Lower lobe of right lung (tissue), 2 donors: ENCODE results near the gene SUN5. TPM values are rescaled to one million over a fixed set of nuclear protein-coding genes. Genes with fewer than 3 reads are reported as not detected.

Experiments used
- ATAC-seq, 2 donors: fragments of 200-7000 bp; cut with Tn5 transposase; one replicate each; pipeline ENCODE4 v1.9.1; 2020 to 2022; ENCODE audit warnings: mild to moderate bottlenecking in 2 of 2, moderate library complexity in 2 of 2
- DNase-seq: peaks from one replicate; pipeline ENCODE4 v3.0.0-alpha.2; 2020
- H3K27ac ChIP-seq: fragments of 200-600 bp; one replicate; pipeline ENCODE4 v1.8.0; 2022
- H3K27me3 ChIP-seq: fragments of 200-600 bp; one replicate; pipeline ENCODE4 v1.8.0; 2022; ENCODE audit warnings: low read depth
- H3K36me3 ChIP-seq: fragments of 200-600 bp; one replicate; pipeline ENCODE4 v1.8.0; 2022; ENCODE audit warnings: mild to moderate bottlenecking
- H3K4me1 ChIP-seq: fragments of 200-600 bp; one replicate; pipeline ENCODE4 v1.8.0; 2022
- H3K4me3 ChIP-seq: fragments of 200-600 bp; one replicate; pipeline ENCODE4 v1.8.0; 2022; ENCODE audit warnings: mild to moderate bottlenecking
- H3K9me3 ChIP-seq: fragments of 200-600 bp; one replicate; pipeline ENCODE4 v1.8.0; 2022
- intact Hi-C: fragments of 100-400 bp; cut with DNase I; formaldehyde crosslinking; loops from one replicate; pipeline ENCODE4 v1.11.0; 2022
- total RNA-seq: library from RNA; stranded (reverse); fragmentation: NEBNext Ultra II Directional; extraction: Animal tissue kit (Norgen Biotek cat#: 25700); gene quantifications from one replicate; pipeline ENCODE4 v1.2.1, GENCODE V29; 2021
- TF ChIP-seq, protein P1 (sequence below): fragments of 200-600 bp; IDR thresholded peaks from one replicate; pipeline ENCODE4 v1.8.0; 2022; ENCODE audit warnings: antibody characterized with exemption, mild to moderate bottlenecking
- donor health status: DM: no; HTN: yes; CAD: no; lungs with severe emphysema.

The SUN5 gene
- total RNA-seq, 1 donor from 2014 or later = not detected

DNA sequence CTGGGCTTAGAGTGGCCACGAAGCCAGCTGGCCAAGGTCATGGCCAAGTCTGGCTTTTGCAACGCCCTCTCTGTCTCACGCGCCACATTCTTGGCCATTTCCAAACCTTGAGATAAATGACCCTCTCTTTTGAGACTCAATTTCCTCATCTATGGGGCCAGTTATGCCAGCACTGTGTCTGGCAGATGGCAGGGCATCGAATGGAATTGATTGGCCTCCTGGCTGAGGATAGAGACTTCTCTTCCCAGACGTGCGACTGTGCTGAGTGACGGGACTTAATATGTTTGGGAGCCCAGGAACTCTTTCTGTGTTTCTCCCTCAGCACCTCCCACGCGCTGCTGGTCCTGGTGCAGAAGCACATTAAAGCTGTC is 10.9 kb upstream of the SUN5 start:
- Histone ChIP-seq H3K27ac (no peak overlapping the region), H3K27me3 (no peaks in the 10 kb centered on the region), H3K9me3 (no peaks in the 10 kb centered on the region), H3K4me1 (no peaks in the 10 kb centered on the region), H3K36me3 (no peaks in the 10 kb centered on the region), H3K4me3 (no peak overlapping the region)
- intact Hi-C loops = no loop called here
- TF ChIP-seq, protein P1, sequence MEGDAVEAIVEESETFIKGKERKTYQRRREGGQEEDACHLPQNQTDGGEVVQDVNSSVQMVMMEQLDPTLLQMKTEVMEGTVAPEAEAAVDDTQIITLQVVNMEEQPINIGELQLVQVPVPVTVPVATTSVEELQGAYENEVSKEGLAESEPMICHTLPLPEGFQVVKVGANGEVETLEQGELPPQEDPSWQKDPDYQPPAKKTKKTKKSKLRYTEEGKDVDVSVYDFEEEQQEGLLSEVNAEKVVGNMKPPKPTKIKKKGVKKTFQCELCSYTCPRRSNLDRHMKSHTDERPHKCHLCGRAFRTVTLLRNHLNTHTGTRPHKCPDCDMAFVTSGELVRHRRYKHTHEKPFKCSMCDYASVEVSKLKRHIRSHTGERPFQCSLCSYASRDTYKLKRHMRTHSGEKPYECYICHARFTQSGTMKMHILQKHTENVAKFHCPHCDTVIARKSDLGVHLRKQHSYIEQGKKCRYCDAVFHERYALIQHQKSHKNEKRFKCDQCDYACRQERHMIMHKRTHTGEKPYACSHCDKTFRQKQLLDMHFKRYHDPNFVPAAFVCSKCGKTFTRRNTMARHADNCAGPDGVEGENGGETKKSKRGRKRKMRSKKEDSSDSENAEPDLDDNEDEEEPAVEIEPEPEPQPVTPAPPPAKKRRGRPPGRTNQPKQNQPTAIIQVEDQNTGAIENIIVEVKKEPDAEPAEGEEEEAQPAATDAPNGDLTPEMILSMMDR = no peak
- ATAC-seq (no peak), DNase-seq (no peak)

DNA sequence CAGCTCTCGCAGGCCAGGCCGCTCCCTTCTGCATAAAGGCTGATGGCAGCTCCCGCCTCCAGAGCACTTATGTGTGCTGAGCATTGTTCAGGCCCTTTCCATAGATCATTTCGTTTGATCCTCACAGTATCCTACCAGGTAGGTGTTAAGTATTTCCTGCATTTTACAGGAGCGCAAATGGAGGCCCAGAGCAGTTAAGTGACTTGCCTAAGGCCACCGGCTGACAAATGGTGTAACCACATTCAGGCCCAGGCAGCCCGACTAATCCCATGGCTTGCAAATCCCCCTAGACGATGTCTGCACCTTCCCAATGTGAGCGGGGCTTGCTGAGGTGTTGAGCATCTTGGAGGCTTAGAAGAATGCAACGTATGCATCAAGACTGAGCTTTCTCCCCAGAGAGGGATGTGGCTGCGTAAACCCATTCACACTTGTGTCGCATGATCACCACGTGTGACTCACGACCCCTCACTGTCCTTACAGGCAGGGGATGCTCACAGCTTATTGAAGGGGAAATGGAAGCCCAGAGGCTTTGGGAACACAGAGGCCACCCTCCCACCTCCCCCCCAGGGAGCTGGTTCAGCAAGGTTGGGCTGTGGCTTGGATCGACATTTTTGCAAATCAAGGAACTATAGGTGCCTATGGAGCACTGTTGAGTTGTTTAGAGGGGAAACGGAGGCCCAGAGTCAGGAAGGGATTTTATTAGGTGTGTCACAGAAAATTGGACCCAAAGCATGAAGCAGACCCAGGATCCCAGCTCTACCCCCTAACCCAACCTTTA is 10.3 kb upstream of the SUN5 start:
- Histone ChIP-seq H3K27me3 (no peaks in the 10 kb centered on the region), H3K9me3 (no peaks in the 10 kb centered on the region), H3K27ac (no peak overlapping the region), H3K36me3 (no peaks in the 10 kb centered on the region), H3K4me1 (no peaks in the 10 kb centered on the region), H3K4me3 (no peak overlapping the region)
- intact Hi-C loops = no loop called here
- no peak for DNase-seq
- no peak for ATAC-seq
- TF ChIP-seq, protein P1 = no peak

DNA sequence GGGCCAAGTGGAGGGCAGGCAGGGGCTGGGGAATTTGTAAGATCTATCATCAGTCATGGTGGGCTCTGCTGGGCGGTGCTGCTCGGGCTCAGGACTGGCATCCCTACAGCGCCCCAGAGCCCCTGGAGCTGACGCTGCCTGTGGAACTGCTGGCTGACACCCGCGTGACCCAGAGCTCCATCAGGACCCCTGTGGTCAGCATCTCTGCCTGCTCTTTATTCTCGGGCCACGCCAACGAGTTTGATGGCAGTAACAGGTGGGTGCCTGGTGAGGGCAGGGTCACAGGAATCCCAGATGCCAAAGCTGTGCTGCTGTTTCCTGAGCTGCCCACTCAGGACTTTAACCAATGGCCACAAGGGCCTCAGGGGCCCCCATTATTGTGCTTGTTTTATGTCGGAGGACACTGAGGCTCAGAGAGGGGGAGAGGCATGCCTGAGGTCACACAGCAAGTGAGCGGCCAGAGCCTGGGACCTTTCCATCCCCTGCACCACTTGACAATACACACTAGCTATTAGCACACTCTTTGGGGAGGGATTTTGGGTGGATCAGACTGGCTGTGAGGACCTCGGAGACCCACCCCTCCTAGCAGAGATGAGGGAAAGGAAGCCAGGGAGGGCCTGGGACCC is 9.6 kb upstream of the SUN5 start:
- H3K4me1 ChIP-seq = no peaks in the 10 kb centered on the region
- no peaks in the 10 kb centered on the region for H3K36me3 ChIP-seq
- H3K27me3 ChIP-seq = no peaks in the 10 kb centered on the region
- intact Hi-C loops = no loop called here
- no peaks in the 10 kb centered on the region for H3K9me3 ChIP-seq
- ATAC-seq = no peak
- no peak overlapping the region for H3K27ac ChIP-seq
- no peak overlapping the region for H3K4me3 ChIP-seq
- TF ChIP-seq, protein P1 = no peak
- DNase-seq = no peak

DNA sequence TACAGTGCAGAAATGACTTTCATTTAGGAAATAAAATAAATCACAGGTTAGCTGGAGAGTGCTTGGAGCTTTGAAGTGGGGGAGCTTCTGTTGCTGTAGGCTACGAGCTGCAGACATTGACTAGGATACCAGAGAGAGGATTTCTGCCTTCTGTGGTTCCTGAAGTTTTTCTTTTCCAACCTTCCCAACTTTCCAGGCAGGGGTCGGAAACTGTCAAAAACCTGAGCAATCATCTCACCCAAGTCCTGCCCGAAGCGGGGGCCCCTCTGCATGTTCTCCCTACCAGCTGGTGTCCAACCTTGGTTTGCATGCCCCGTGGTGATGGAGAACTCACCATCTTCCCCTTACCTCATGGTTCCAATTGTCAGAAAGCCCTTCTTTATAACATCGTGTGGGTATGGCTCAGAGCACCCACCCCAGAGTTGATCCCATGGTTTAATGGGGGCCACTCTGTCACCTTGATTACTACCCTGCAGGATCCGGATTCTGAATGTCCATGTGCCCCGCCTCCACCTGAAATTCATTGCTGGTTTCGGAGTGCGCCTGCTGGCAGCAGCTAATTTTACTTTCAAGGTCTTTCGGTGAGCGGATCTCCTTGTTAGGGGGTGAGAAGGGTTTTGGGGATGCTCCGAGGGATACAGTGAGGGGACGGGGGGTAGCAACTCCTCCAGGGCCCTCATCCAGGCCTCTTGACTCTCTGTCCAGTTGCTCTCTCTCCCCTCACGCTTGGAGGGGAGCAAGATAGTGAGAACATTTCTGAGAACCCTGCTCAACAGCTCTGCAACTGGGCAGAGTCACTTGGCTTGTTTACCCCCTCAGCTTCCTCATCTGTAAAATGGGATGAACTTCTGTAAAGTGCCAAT is 8.3 kb upstream of the SUN5 start:
- Histone ChIP-seq H3K4me1 (no peaks in the 10 kb centered on the region), H3K27me3 (no peaks in the 10 kb centered on the region), H3K36me3 (no peaks in the 10 kb centered on the region), H3K9me3 (no peaks in the 10 kb centered on the region), H3K4me3 (no peak overlapping the region), H3K27ac (no peak overlapping the region)
- DNase-seq = no peak
- intact Hi-C loops = no loop called here
- ATAC-seq = no peak
- TF ChIP-seq, protein P1 = no peak

DNA sequence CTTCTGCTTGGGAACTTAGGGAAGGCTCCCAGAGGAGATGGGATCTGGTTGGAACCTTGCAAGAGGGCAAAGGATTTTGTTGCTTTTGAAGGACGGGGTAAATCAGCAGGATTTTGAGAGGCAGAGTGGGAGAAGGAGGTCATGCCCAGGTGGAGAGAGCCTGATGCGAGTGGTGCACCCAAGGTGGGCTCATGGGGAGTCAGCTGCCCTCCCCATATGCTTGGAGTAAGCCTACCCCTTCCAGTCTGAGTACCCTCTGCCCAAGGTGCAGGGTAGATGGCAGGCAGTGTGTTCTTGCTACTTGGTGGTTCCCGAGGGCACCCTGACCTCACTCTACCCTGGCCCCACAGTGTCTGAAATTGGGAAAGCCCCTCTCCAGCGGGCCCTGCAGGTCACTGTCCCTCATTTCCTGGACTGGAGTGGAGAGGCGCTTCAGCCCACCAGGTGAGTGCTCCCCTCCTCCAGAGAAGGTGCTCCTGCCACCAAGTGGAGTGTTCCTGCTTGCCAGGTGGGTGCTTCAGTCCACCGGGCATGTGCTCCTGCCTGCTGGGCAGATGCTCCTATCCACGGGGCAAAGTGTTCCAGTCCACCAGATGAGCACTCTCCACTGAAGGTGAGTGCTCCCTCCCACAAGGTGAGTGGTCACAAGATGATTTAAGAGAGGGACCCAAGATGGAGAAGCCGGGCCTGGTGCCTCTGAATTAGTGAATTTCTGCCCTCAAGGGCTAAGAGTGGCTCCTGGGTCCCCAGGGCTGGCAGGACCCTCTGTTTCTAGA is 6.6 kb upstream of the SUN5 start:
- no peaks in the 10 kb centered on the region for H3K36me3 ChIP-seq
- no peak overlapping the region for H3K27ac ChIP-seq
- intact Hi-C loops = no loop called here
- no peaks in the 10 kb centered on the region for H3K9me3 ChIP-seq
- no peaks in the 10 kb centered on the region for H3K4me1 ChIP-seq
- H3K4me3 ChIP-seq = no peak overlapping the region
- ATAC-seq (no peak), DNase-seq (no peak)
- no peaks in the 10 kb centered on the region for H3K27me3 ChIP-seq
- TF ChIP-seq, protein P1 = no peak
